ENCODE results near the gene ARID3B.
A peak's percentile ranks its signal among the peaks of the same experiment; 100 is the strongest.

GRCh38 chr15:74614744-74615507 lies 73.9 kb downstream of the ARID3B start:
- TF ChIP-seq EZH2 (IDR thresholded peaks at IDR 0.05) (no peak), EZH2phosphoT487 (IDR thresholded peaks at IDR 0.05) (peak; percentile 23)
